Heart right ventricle (tissue), 16 donors: Measurements from ENCODE around the gene RCAN1. TPM values are rescaled to one million over a fixed set of nuclear protein-coding genes. Genes with fewer than 3 reads are reported as not detected.
"Not testable (repeated sequence)": the region's sequence is repeated elsewhere in the genome, so short reads cannot be mapped to it uniquely, and the experiment has no call there.

Source experiments
- ATAC-seq, 8 donors: fragments of 200-7000 bp; cut with Tn5 transposase; one replicate each; pipeline ENCODE4 v1.9.1; 2020; ENCODE audit warnings: mild to moderate bottlenecking in 8 of 8, moderate library complexity in 8 of 8, moderate number of reproducible peaks in 1 of 8
- DNase-seq, 2 donors: peaks; one replicate each; pipeline ENCODE4 v3.0.0-alpha.2; 2020
- H3K27ac ChIP-seq, 10 donors: fragments of 200-600 bp; sonication (generic) in 2 of 10; one replicate each; pipeline versions ENCODE4 v1.5.0 to v1.8.0; 2020 to 2022; ENCODE audit warnings: mild to moderate bottlenecking in 3 of 10
- H3K27me3 ChIP-seq, 7 donors: fragments of 200-600 bp; one replicate each; pipeline ENCODE4 v1.8.0; 2021 to 2022; ENCODE audit warnings: mild to moderate bottlenecking in 2 of 7
- H3K36me3 ChIP-seq, 9 donors: fragments of 200-600 bp; sonication (generic) in 1 of 9; one replicate each; pipeline versions ENCODE4 v1.5.0 to v1.8.0; 2020 to 2022; ENCODE audit warnings: mild to moderate bottlenecking in 2 of 9
- H3K4me1 ChIP-seq, 9 donors: fragments of 200-600 bp; sonication (generic) in 1 of 9; one replicate each; pipeline versions ENCODE4 v1.5.0 to v1.8.0; 2020 to 2022; ENCODE audit warnings: mild to moderate bottlenecking in 4 of 9
- H3K4me3 ChIP-seq, 10 donors: fragments of 200-600 bp; sonication (generic) in 2 of 10; one replicate each; pipeline versions ENCODE4 v1.5.0 to v1.8.0; 2020 to 2022; ENCODE audit warnings: mild to moderate bottlenecking in 7 of 10, moderate library complexity in 2 of 10
- H3K9me3 ChIP-seq, 11 donors: fragments of 200-600 bp in 10 of 11; sonication (generic) in 2 of 11; one replicate each; pipeline versions ENCODE4 v1.5.0 to v1.8.0; 2013 to 2022; ENCODE audit warnings: mild to moderate bottlenecking in 2 of 11, control low read depth in 1 of 11, moderate library complexity in 1 of 11
- WGBS, 2 donors: extraction: QIAGEN DNeasy Blood & Tissue Kit; methylation state at CpG; one replicate each; pipeline ENCODE4 v1.1.7; 2013; ENCODE audit warnings: inconsistent platforms in 1 of 2; 5-methylcytosine and 5-hydroxymethylcytosine counted together
- intact Hi-C, 10 donors: fragments of 100-400 bp; cut with DNase I; formaldehyde crosslinking; loops; one replicate each; pipeline versions ENCODE4 v1.11.1 to v1.14.2; 2022
- polyA plus RNA-seq, 2 donors: library from polyadenylated mRNA; stranded (reverse); fragments of 200-250 nt; gene quantifications; one replicate each; pipeline ENCODE4 v1.2.3, GENCODE V29; 2013
- total RNA-seq, 10 donors: library from RNA; stranded (reverse); fragmentation: NEBNext Ultra II Directional in 3 of 10; extraction: Animal tissue kit (Norgen Biotek cat#: 25700) in 3 of 10; gene quantifications; one replicate each; pipeline versions ENCODE4 v1.2.1 to v1.2.4, GENCODE V29; 2021 to 2023
- TF ChIP-seq, protein P1 (sequence below), 9 donors: fragments of 200-600 bp; sonication (generic) in 2 of 9; IDR thresholded peaks; one replicate each; pipeline versions ENCODE4 v1.5.0 to v1.8.0; 2021 to 2022; ENCODE audit warnings: antibody characterized with exemption in 9 of 9, mild to moderate bottlenecking in 5 of 9, moderate library complexity in 1 of 9
- donor health status: Arrhythmogenic right ventricular cardiomyopathy.
- donor health status: ischemic (EF 13 %, LVEDD 7.1; RV severe dilation, severe dysfunction).
- donor health status: healthy with polysubstance abuse.
- donor health status: DM: no; HTN: yes; CAD: no.
- donor health status: DM: no; HTN: no; CAD: no.
- donor health status: ischemic (EF 25% LVEDD 6.9; RV normal size, moderate dysfunction).
- donor health status: ischemic (EF 25% LVEDD 5.7; RV mildly dilated, moderate dysfunction).
- donor health status: healthy.
- donor health status: DM: yes; HTN: yes; CAD: no.
- donor health status: Ischemic cardiomyopathy.
- donor health status: ischemic (EF 35%, LVEDD 5.7; RV mildly dilated, moderate dysfunction).
- donor health status: nonischemic (EF 11% LVEDD 7.7; RV severe dilation, severe dysfunction).
- donor health status: DM: yes; HTN: yes; CAD: no.
- donor health status: PGD.
- donor health status: ischemic (EF 29% LVEDD 5.4; RV normal size, mild dysfunction).
- donor health status: nonischemic (EF 23%, LVEDD 6.1; RV moderate dilation, normal function).

The RCAN1 gene
- total and polyA plus RNA-seq, 12 donors, result 24.1 to 389 (median 60.1) TPM

DNA sequence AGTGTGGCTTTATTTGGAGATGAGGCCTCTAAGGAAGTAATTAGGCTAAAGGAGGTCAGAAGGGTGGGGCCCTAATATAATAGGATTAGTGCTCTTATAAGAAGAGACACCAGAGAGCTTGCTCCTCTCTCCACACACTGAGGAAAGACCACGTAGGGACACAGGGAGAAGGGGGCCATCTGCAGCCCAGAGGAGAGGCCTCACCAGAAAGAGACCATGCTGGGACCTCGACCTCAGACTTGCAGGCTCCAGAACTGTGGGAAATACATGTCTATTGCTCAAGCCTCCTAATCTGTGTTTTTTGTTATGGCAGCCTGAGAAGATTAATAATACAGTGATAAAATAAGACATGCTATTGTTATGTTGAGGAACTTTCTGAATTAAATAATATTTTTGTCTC is 8.3 kb downstream of the RCAN1 start:
- Histone ChIP-seq H3K4me3 (no peak overlapping the region), H3K27me3 (no peaks in the 10 kb centered on the region), H3K36me3 (no peaks in the 10 kb centered on the region), H3K9me3 (peaks cover 0 to 4% (median 0%) of the 10 kb centered on the region in 11 donors), H3K27ac (no peak overlapping the region), H3K4me1 (peaks cover 0 to 26% (median 14%) of the 10 kb centered on the region in 9 donors)
- 48 to 70% methylated on average over 2 of the region's 2 CpGs for WGBS, 2 donors
- ATAC-seq (no peak), DNase-seq (no peak)
- intact Hi-C loops, result loop anchor here in 1 of 10 donors (10.0 kb wide), 1 partner anchor 1728 kb away; no protein-coding TSS in a partner anchor
- TF ChIP-seq, protein P1, sequence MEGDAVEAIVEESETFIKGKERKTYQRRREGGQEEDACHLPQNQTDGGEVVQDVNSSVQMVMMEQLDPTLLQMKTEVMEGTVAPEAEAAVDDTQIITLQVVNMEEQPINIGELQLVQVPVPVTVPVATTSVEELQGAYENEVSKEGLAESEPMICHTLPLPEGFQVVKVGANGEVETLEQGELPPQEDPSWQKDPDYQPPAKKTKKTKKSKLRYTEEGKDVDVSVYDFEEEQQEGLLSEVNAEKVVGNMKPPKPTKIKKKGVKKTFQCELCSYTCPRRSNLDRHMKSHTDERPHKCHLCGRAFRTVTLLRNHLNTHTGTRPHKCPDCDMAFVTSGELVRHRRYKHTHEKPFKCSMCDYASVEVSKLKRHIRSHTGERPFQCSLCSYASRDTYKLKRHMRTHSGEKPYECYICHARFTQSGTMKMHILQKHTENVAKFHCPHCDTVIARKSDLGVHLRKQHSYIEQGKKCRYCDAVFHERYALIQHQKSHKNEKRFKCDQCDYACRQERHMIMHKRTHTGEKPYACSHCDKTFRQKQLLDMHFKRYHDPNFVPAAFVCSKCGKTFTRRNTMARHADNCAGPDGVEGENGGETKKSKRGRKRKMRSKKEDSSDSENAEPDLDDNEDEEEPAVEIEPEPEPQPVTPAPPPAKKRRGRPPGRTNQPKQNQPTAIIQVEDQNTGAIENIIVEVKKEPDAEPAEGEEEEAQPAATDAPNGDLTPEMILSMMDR (IDR thresholded peaks at IDR 0.05), result no peak

DNA sequence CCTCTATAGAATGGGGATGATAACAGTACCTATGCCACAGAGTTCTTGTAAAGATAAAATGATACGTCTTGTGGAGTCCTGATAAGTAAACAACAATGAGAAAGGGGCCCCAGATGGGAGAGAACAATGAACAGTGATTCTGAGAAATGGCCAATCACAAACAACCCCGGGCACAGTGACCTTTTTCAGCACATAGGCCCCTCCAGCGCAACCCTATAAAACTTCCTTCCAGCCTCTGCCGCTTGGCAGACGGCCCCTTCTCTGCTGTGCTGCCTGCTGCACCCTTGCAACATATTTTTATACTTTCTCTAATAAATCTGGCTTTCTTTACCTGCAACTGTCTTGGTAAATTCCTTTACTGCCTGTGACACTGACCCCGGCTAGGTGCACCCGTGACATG is 8.9 kb downstream of the RCAN1 start:
- intact Hi-C loops, result loop anchor here in 1 of 10 donors (10.0 kb wide), 1 partner anchor 1729 kb away; no protein-coding TSS in a partner anchor
- H3K4me1 ChIP-seq, result peaks cover 0 to 26% (median 14%) of the 10 kb centered on the region in 9 donors
- ATAC-seq (no peak), DNase-seq (no peak)
- WGBS, 2 donors, result 87 to 91% methylated on average over 7 of the region's 7 CpGs
- H3K27ac ChIP-seq, result no peak overlapping the region
- no peak overlapping the region for H3K4me3 ChIP-seq
- no peaks in the 10 kb centered on the region for H3K36me3 ChIP-seq
- TF ChIP-seq, protein P1 (IDR thresholded peaks at IDR 0.05), result no peak
- no peaks in the 10 kb centered on the region for H3K27me3 ChIP-seq
- H3K9me3 ChIP-seq, result peaks cover 0 to 4% (median 0%) of the 10 kb centered on the region in 11 donors

DNA sequence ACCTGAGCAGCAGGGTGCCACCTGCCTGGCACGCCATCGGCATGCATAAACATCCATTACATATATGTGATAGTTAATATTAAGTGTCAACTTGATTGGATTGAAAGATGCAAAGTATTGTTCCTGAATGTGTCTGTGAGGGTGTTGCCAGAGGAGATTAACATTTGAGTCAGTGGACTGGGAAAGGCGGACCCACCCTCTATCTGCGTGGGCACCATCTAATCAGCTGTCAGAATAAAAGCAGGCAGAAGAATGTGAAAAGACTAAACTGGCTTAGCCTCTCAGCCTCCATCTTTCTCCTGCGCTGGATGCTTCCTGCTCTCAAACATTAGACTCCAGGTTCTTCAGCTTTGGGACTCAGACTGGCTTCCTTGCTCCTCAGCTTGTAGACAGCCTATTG is 10.0 kb downstream of the RCAN1 start:
- 94 to 98% methylated on average over 5 of the region's 5 CpGs for WGBS, 2 donors
- not testable (repeated sequence) for H3K27ac ChIP-seq, ATAC-seq, H3K4me3 ChIP-seq, H3K9me3 ChIP-seq, DNase-seq, H3K27me3 ChIP-seq, H3K36me3 ChIP-seq
- peaks cover 0 to 21% (median 10%) of the 10 kb centered on the region in 9 donors for H3K4me1 ChIP-seq
- intact Hi-C loops, result loop anchor here in 4 of 10 donors (5.0 to 10.0 kb wide), 3 partner anchors 78 to 1730 kb away; no protein-coding TSS in a partner anchor

DNA sequence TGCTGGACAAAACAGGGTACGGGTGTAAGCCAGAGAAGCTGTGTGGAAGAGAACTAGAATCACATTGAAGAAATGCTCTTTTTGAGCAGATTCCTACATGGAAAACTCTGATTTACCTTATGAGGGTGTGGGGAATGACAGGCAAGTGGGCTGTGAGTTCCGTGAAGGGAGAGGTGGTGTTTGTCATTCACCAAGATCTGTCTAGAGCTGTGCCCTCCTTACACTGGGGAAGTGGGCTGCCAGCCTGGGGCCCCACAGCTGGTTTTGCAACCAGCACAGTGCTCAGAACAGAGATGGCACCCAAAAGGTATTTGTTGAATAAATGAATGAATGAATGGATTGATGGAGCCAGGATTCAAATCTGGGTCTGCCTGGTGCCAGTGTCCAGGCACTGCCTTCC is 10.4 kb downstream of the RCAN1 start:
- ATAC-seq, result no peak
- Histone ChIP-seq H3K4me3 (no peak overlapping the region), H3K4me1 (peaks cover 0 to 17% (median 8%) of the 10 kb centered on the region in 9 donors), H3K27me3 (no peaks in the 10 kb centered on the region), H3K27ac (no peak overlapping the region), H3K36me3 (no peaks in the 10 kb centered on the region), H3K9me3 (peaks cover 0 to 4% (median 0%) of the 10 kb centered on the region in 11 donors)
- WGBS, 2 donors, result 89 to 94% methylated on average over 2 of the region's 2 CpGs
- TF ChIP-seq, protein P1 (IDR thresholded peaks at IDR 0.05), result no peak
- no peak for DNase-seq
- intact Hi-C loops, result loop anchor here in 4 of 10 donors (5.0 to 10.0 kb wide), 3 partner anchors 77 to 1730 kb away; no protein-coding TSS in a partner anchor

DNA sequence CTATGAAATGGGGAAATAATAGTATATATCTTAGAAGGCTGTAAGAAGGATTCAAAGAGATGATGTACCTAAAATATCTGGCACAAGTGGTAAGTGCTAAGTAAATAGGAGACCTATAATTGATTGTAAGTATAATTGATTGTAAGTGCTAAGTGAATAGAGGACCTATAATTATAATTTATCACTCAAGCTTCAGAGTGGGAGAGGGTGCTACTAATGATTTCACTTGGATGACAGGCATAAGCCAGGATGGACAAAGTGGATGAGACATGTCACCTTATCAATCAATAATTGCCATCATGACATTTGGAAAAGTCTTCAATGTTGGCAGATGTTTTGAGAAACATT is 11.2 kb downstream of the RCAN1 start:
- H3K4me1 ChIP-seq, result peaks cover 0 to 15% (median 8%) of the 10 kb centered on the region in 9 donors
- no peaks in the 10 kb centered on the region for H3K36me3 ChIP-seq
- H3K9me3 ChIP-seq, result peaks cover 0 to 4% (median 0%) of the 10 kb centered on the region in 11 donors
- no peak overlapping the region for H3K4me3 ChIP-seq
- DNase-seq, result no peak
- TF ChIP-seq, protein P1 (IDR thresholded peaks at IDR 0.05), result no peak
- intact Hi-C loops, result loop anchor here in 5 of 10 donors (1.0 to 10.0 kb wide), 4 partner anchors 76 to 1731 kb away; no protein-coding TSS in a partner anchor
- no peak for ATAC-seq
- peak overlapping the region in 3 of 10 donors; percentile 36 to 52 (median 50) for H3K27ac ChIP-seq
- no peaks in the 10 kb centered on the region for H3K27me3 ChIP-seq
